Measurements from ENCODE around the gene ARHGAP11B. TPM values are rescaled to one million over a fixed set of nuclear protein-coding genes. Genes with fewer than 3 reads are reported as not detected.

Gene ARHGAP11B

Other genes starting within 250 kb of the ARHGAP11B start
- 1 to 10 TPM in 3 of 5 experiments, under 1 TPM in 2; 0.19 to 2.9 (median 1.8) TPM for gene CHRFAM7A, start 232.6 kb upstream of the ARHGAP11B start, total RNA-seq
- gene CHRFAM7A, start 232.6 kb upstream of the ARHGAP11B start, polyA plus RNA-seq, result not detected
- gene GOLGA8R, start 211.9 kb upstream of the ARHGAP11B start, total RNA-seq, result 10 to 100 TPM in 1 of 5 experiments, 1 to 10 TPM in 4; 5.9 to 10.0 (median 6.9) TPM
- under 1 TPM; 0.11 to 0.25 TPM for gene GOLGA8R, start 211.9 kb upstream of the ARHGAP11B start, polyA plus RNA-seq
- gene GOLGA8Q, start 74.1 kb upstream of the ARHGAP11B start, total RNA-seq, result 1 to 10 TPM in 2 of 5 experiments, not detected in 3; 1.9 to 4.1 TPM
- gene GOLGA8Q, start 74.1 kb upstream of the ARHGAP11B start, polyA plus RNA-seq, result not detected
- under 1 TPM in 3 of 5 experiments, not detected in 2; 0.19 to 0.49 (median 0.19) TPM for gene GOLGA8H, start 22.1 kb upstream of the ARHGAP11B start, total RNA-seq
- not detected for gene GOLGA8H, start 22.1 kb upstream of the ARHGAP11B start, polyA plus RNA-seq